Esophagus squamous epithelium (tissue), 5 donors: ENCODE results near the gene SVIL. TPM values are rescaled to one million over a fixed set of nuclear protein-coding genes. Genes with fewer than 3 reads are reported as not detected.
"Not testable (repeated sequence)": the region's sequence is repeated elsewhere in the genome, so short reads cannot be mapped to it uniquely, and the experiment has no call there.

Experiments
- DNase-seq: peaks from one replicate; lab custom pipeline; 2025; lab: John Stamatoyannopoulos, UW
- H3K27ac ChIP-seq, 4 donors: fragments of 200-600 bp; sonication (generic); one replicate each; pipeline ENCODE4 v1.5.1; 2016 to 2019; ENCODE audit warnings: mild to moderate bottlenecking in 1 of 4
- H3K27me3 ChIP-seq, 4 donors: fragments of 200-600 bp; sonication (generic); 1 replicate in 3 of 4; 2 replicates in 1 of 4; pipeline versions ENCODE4 v1.5.1 to v1.6.0; 2017 to 2021; ENCODE audit warnings: antibody characterized with exemption in 1 of 4
- H3K36me3 ChIP-seq, 3 donors: fragments of 200-600 bp; sonication (generic); one replicate each; pipeline ENCODE4 v1.5.1; 2016 to 2019
- H3K4me1 ChIP-seq, 3 donors: fragments of 200-600 bp; sonication (generic); one replicate each; pipeline ENCODE4 v1.5.1; 2017 to 2019
- H3K4me3 ChIP-seq, 4 donors: fragments of 200-600 bp; sonication (generic); 1 replicate in 3 of 4; 2 replicates in 1 of 4; pipeline ENCODE4 v1.5.1; 2016 to 2019; ENCODE audit warnings: mild to moderate bottlenecking in 2 of 4, moderate library complexity in 1 of 4
- H3K9me3 ChIP-seq, 3 donors: fragments of 200-600 bp; sonication (generic); one replicate each; pipeline ENCODE4 v1.5.1; 2016 to 2019
- CTCF ChIP-seq, 6 experiments: fragments of 450-650 bp in 4 of 6; fragments of 200-600 bp in 2 of 6; sonication (generic) in 2 of 6; IDR thresholded peaks; one replicate each; pipeline ENCODE4 v1.5.1; 2016 to 2019; ENCODE audit warnings: antibody characterized with exemption in 6 of 6, mild to moderate bottlenecking in 4 of 6, moderate library complexity in 4 of 6
- POLR2A ChIP-seq, 4 donors: fragments of 450-650 bp; IDR thresholded peaks; one replicate each; pipeline ENCODE4 v1.6.1; 2017; ENCODE audit warnings: antibody characterized with exemption in 4 of 4, mild to moderate bottlenecking in 4 of 4, moderate library complexity in 3 of 4
- WGBS, 2 donors: methylation state at CpG; one replicate each; pipeline ENCODE4 v1.1.5; 2018; 5-methylcytosine and 5-hydroxymethylcytosine counted together
- intact Hi-C: fragments of 100-400 bp; cut with DNase I; formaldehyde crosslinking; loops from one replicate; pipeline ENCODE4 v1.15.0; 2022
- total RNA-seq, 4 donors: library from RNA; depleted of rRNA; stranded (reverse); fragments of >200 nt; gene quantifications; one replicate each; pipeline ENCODE4 v1.1.0, GENCODE V29; 2016
- donor health status: DM: yes; HTN: yes; CAD: no.

The SVIL gene
- total RNA-seq, 4 donors from 2014 or later, result 71.1 to 227 (median 147) TPM

DNA sequence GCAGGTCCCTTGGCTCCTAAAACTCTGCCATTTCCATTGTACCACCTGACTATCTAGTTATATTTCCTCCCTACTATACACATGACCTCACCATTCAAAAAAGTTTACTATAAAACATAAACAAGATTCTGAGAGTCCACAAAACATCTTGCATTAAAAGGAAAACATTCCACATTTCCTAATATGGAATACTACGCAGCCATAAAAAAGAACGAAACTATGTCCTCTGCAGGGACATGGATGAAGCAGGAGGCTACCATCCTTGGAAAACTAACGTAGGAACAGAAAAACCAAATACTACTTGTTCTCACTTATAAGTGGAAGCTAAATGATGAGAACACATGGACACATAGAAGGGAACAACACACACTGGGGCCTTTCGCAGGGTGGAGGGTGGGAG is 48.3 kb downstream of the SVIL start:
- no peak for DNase-seq
- intact Hi-C loops, result no loop called here
- no peak for TF ChIP-seq CTCF (IDR thresholded peaks at IDR 0.05)
- no peak for TF ChIP-seq POLR2A (IDR thresholded peaks at IDR 0.05)
- H3K4me3 ChIP-seq, result no peak overlapping the region
- peaks cover 0 to 31% (median 0%) of the 10 kb centered on the region in 3 donors for H3K36me3 ChIP-seq
- H3K27me3 ChIP-seq, result no peaks in the 10 kb centered on the region
- no peaks in the 10 kb centered on the region for H3K9me3 ChIP-seq
- H3K27ac ChIP-seq, result peak overlapping the region in 3 of 4 donors; percentile 56 to 69 (median 59)
- H3K4me1 ChIP-seq, result peaks cover 19 to 89% (median 24%) of the 10 kb centered on the region in 3 donors
- WGBS, 2 donors, result 95 to 96% methylated on average over 4 of the region's 4 CpGs

GRCh38 chr10:29585488-29585976 is 49.2 kb downstream of the SVIL start:
- intact Hi-C loops, result no loop called here
- Histone ChIP-seq H3K36me3 (peaks cover 0 to 34% (median 0%) of the 10 kb centered on the region in 3 donors), H3K4me3 (no peak overlapping the region), H3K27ac (peak overlapping the region in 2 of 4 donors; percentile 32 to 69), H3K9me3 (no peaks in the 10 kb centered on the region), H3K27me3 (no peaks in the 10 kb centered on the region), H3K4me1 (peaks cover 13 to 82% (median 24%) of the 10 kb centered on the region in 3 donors)
- WGBS, 2 donors, result 60 to 77% methylated on average over 16 of the region's 18 CpGs
- TF ChIP-seq POLR2A (IDR thresholded peaks at IDR 0.05), result no peak
- TF ChIP-seq CTCF (IDR thresholded peaks at IDR 0.05), result no peak
- DNase-seq, result no peak

DNA sequence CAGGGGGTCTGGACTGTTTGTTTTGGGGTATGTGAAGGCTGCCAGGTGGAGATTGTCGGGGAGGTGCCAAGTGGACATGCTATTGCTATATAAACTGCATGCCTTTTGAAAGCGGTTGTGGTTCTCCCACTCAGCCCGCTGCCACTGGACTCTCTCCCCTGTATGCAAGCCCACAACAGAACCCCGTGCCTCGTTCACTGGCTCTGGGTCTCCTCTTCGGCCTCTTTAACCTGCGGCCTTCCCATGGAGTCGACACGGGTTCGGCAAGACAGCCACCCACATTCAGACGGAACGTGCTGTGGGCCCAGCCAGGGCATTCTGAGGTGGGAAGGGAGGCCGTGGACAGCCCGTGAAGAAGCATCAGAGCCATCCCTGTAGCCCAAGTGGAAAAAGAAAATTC is 50.3 kb downstream of the SVIL start:
- Histone ChIP-seq H3K27ac (peak overlapping the region in 2 of 4 donors; percentile 2 to 29), H3K27me3 (no peaks in the 10 kb centered on the region), H3K4me1 (peaks cover 6 to 72% (median 17%) of the 10 kb centered on the region in 3 donors), H3K36me3 (peaks cover 0 to 45% (median 0%) of the 10 kb centered on the region in 3 donors), H3K4me3 (no peak overlapping the region), H3K9me3 (no peaks in the 10 kb centered on the region)
- DNase-seq, result no peak
- 89 to 92% methylated on average over 8 to 11 of the region's 14 CpGs for WGBS, 2 donors
- intact Hi-C loops, result no loop called here
- TF ChIP-seq CTCF (IDR thresholded peaks at IDR 0.05), result no peak
- TF ChIP-seq POLR2A (IDR thresholded peaks at IDR 0.05), result no peak

DNA sequence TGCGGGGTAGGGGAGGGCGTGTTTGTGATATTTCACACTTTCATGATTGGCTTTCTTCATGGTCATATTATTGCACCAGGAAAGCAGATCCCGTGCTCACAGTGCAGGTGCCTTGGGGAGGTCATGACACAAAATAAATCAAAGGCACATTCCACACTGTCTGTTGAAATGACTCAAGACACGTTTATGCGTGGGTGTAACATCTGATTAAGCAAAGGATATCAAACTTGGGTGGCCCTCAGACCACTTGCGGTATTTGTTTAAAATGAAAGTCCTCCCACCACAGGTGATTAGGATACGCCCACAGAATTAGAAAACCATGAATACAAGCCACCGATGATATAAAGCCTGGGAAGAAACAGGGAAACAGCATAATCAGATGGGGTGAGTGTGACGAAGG is 51.1 kb downstream of the SVIL start:
- H3K27me3 ChIP-seq, result no peaks in the 10 kb centered on the region
- no peak for DNase-seq
- H3K36me3 ChIP-seq, result peaks cover 0 to 51% (median 0%) of the 10 kb centered on the region in 3 donors
- H3K4me1 ChIP-seq, result peaks cover under 1 to 65% (median 9%) of the 10 kb centered on the region in 3 donors
- H3K4me3 ChIP-seq, result no peak overlapping the region
- intact Hi-C loops, result no loop called here
- TF ChIP-seq CTCF (IDR thresholded peaks at IDR 0.05) (no peak), POLR2A (IDR thresholded peaks at IDR 0.05) (no peak)
- H3K27ac ChIP-seq, result peak overlapping the region in 2 of 4 donors; percentile 38 to 42
- no peaks in the 10 kb centered on the region for H3K9me3 ChIP-seq
- WGBS, 2 donors, result 43 to 64% methylated on average over 9 of the region's 9 CpGs

DNA sequence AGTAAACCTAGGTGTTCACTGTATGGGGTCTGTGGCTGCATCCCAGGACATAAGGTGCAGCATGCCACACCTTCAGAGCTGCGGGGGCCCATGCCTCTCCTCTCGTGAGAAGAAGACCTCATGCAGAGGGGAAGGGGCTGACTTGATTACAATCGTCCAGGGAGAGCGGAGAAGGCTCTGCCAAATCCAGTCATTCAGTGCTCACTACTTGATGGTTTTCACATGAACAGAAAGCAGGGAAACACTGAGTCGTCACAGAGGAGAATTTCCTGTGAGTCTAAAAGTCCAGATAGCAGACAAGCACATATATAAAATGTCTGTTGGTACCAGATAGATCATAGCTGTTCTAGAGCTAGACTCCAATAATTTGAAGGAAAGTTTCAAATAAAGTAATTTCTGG is 52.0 kb downstream of the SVIL start:
- H3K4me3 ChIP-seq, H3K27me3 ChIP-seq, intact Hi-C loops, DNase-seq, H3K9me3 ChIP-seq: not testable (repeated sequence)
- Histone ChIP-seq H3K36me3 (peaks cover 0 to 51% (median 0%) of the 10 kb centered on the region in 3 donors), H3K27ac (peak overlapping the region in 1 of 4 donors; percentile 42), H3K4me1 (peaks cover 0 to 56% (median 4%) of the 10 kb centered on the region in 3 donors)
- WGBS, 2 donors, result 51 to 82% methylated on average over 5 of the region's 5 CpGs
